GM12878 (cell line): ENCODE results near the gene ZKSCAN5. TPM values are rescaled to one million over a fixed set of nuclear protein-coding genes. Genes with fewer than 3 reads are reported as not detected.
A peak's percentile ranks its signal among the peaks of the same experiment; 100 is the strongest.

Experiments
- ATAC-seq: fragments of 200-7000 bp; cut with Tn5 transposase; 3 replicates; pipeline ENCODE4 v1.9.1; 2020; ENCODE audit warnings: mild to moderate bottlenecking, moderate library complexity
- BruUV-seq: library from RNA; stranded (reverse); fragments of 400-500 nt; replicated peaks from 2 replicates; lab custom pipeline; 2021; lab: Mats Ljungman, UMichigan
- CTCF ChIA-PET: fragments of 300-600 bp; sonication (Branson Sonifier 250); formaldehyde crosslinking; extraction: SDS; loops from one replicate; lab custom pipeline; 2021; ENCODE audit warnings: inconsistent platforms; lab: Yijun Ruan, JAX
- POLR2A ChIA-PET: fragments of 350-600 bp; formaldehyde crosslinking; extraction: SDS; loops from one replicate; lab custom pipeline; 2021; ENCODE audit warnings: inconsistent platforms; lab: Charles Lee
- RAD21 ChIA-PET: fragments of 300-600 bp; sonication (Branson Sonifier 250); formaldehyde crosslinking; loops from one replicate; lab custom pipeline; 2023; ENCODE audit warnings: antibody characterized with exemption; ENCODE audit not compliant: unreplicated experiment; lab: Charles Lee
- SMC1A ChIA-PET: fragments of 300-600 bp; sonication (Branson Sonifier 250); formaldehyde crosslinking; loops from one replicate; lab custom pipeline; 2023; ENCODE audit not compliant: unreplicated experiment, uncharacterized antibody; lab: Charles Lee
- DNase-seq: peaks from one replicate; pipeline ENCODE4 v3.0.0-alpha.2; 2011; ENCODE audit warnings: low read depth, low spot score
- FAIRE-seq: peaks from 3 replicates; lab custom pipeline; 2011; peaks lifted over from hg19 to GRCh38; lab: Jason Lieb, UNC
- H2AFZ ChIP-seq: 2 replicates; pipeline ENCODE4 v1.6.0; 2011; ENCODE audit warnings: low read depth, low read length, control low read depth; ENCODE audit not compliant: control insufficient read depth
- H3K27ac ChIP-seq: 2 replicates; pipeline ENCODE4 v1.5.1; 2011; ENCODE audit warnings: control low read depth; ENCODE audit not compliant: control insufficient read depth, insufficient read depth
- H3K27me3 ChIP-seq, 2 experiments: replicated peaks in 1 of 2; 2 replicates each; pipeline versions ENCODE4 v1.6.0 to v1.6.1; 2011; ENCODE audit warnings: low read length in 1 of 2; ENCODE audit not compliant: control insufficient read depth in 2 of 2, insufficient read depth in 2 of 2
- H3K36me3 ChIP-seq, 2 experiments: 2 replicates each; pipeline ENCODE4 v1.5.1; 2011; ENCODE audit warnings: low read length in 1 of 2; ENCODE audit not compliant: control insufficient read depth in 2 of 2, insufficient read depth in 2 of 2
- H3K4me1 ChIP-seq: 2 replicates; pipeline ENCODE4 v1.6.1; 2011; ENCODE audit warnings: mild to moderate bottlenecking, low read length, moderate library complexity, mixed read lengths; ENCODE audit not compliant: control insufficient read depth, insufficient read depth
- H3K4me2 ChIP-seq: 2 replicates; pipeline ENCODE4 v1.6.0; 2011; ENCODE audit warnings: control low read depth; ENCODE audit not compliant: control insufficient read depth, insufficient read depth
- H3K4me3 ChIP-seq: fragments of 200-600 bp; sonication (generic); 2 replicates; pipeline ENCODE4 v1.5.1; 2016
- H3K79me2 ChIP-seq: 2 replicates; pipeline ENCODE4 v1.6.0; 2011; ENCODE audit warnings: low read length; ENCODE audit not compliant: control insufficient read depth, insufficient read depth
- H3K9ac ChIP-seq: 2 replicates; pipeline ENCODE4 v1.8.0; 2011; ENCODE audit warnings: low read length, control low read depth, mixed read lengths; ENCODE audit not compliant: control insufficient read depth, insufficient read depth
- H3K9me3 ChIP-seq: replicated peaks from 3 replicates; pipeline ENCODE4 v1.5.1; 2011; ENCODE audit warnings: mild to moderate bottlenecking, low read length; ENCODE audit not compliant: control insufficient read depth, insufficient read depth
- H4K20me1 ChIP-seq: 2 replicates; pipeline ENCODE4 v1.6.0; 2011; ENCODE audit not compliant: control insufficient read depth, insufficient read depth
- BMI1 ChIP-seq: fragments of 450-650 bp; IDR thresholded peaks from 2 replicates; pipeline ENCODE4 v1.6.1; 2016; ENCODE audit warnings: mild to moderate bottlenecking, moderate library complexity, borderline replicate concordance
- POLR2A ChIP-seq: IDR thresholded peaks from 2 replicates; pipeline ENCODE4 v1.6.1; 2011; ENCODE audit warnings: low read depth, mild to moderate bottlenecking, low read length
- POLR2AphosphoS5 ChIP-seq: IDR thresholded peaks from 2 replicates; pipeline ENCODE4 v1.6.1; 2011; ENCODE audit warnings: mild to moderate bottlenecking, low read length, inconsistent platforms
- WGBS: methylation state at CpG from one replicate; pipeline ENCODE4 v1.1.6; 2016; ENCODE audit warnings: low lambda C conversion rate; ENCODE audit not compliant: insufficient replicate concordance, insufficient coverage; ENCODE audit errors: missing lambda C conversion rate; 5-methylcytosine and 5-hydroxymethylcytosine counted together
- in situ Hi-C: fragments of 300-500 bp; cut with MboI; formaldehyde crosslinking; loops from 9 replicates; pipeline ENCODE4 v1.14.3; 2018; ENCODE audit warnings: mixed read lengths
- intact Hi-C: fragments of 100-400 bp; cut with micrococcal nuclease; formaldehyde crosslinking; loops from one replicate; pipeline ENCODE4 v1.14.2; 2022; ENCODE audit not compliant: unreplicated experiment
- polyA plus RNA-seq, 11 experiments: library from polyadenylated mRNA; depleted of rRNA in 4 of 11; unstranded in 6 of 11; stranded (reverse) in 5 of 11; fragments of >200 nt; fragmentation: Nextera tagmentation in 4 of 11; fragmentation: Illumina TruSeq in 1 of 11; extraction: Ambion mirVana in 4 of 11; extraction: Trizol in 1 of 11; gene quantifications; 1 replicate in 1 of 11; 2 replicates in 10 of 11; pipeline versions ENCODE4 v1.2.1 to v1.2.3, GENCODE V29; 2011 to 2016; ENCODE audit warnings: inconsistent platforms in 2 of 11, missing spikeins in 2 of 11, low read depth in 1 of 11
- total RNA-seq, 4 experiments: library from RNA; depleted of rRNA in 3 of 4; stranded (reverse); fragments of >200 nt in 3 of 4; fragmentation: Illumina TruSeq in 1 of 4; extraction: Trizol in 1 of 4; gene quantifications; 2 replicates each; pipeline versions ENCODE4 v1.2.1 to v1.2.3, GENCODE V29; 2013 to 2021
- TF ChIP-seq, protein P1 (sequence below), 3 experiments: IDR thresholded peaks in 2 of 3; conservative IDR thresholded peaks in 1 of 3; 2 replicates each; pipeline ENCODE4 v1.5.1; 2011; ENCODE audit warnings: low read depth in 3 of 3, low read length in 3 of 3, mild to moderate bottlenecking in 3 of 3, control low read depth in 2 of 3, moderate library complexity in 2 of 3, inconsistent platforms in 1 of 3, mixed read lengths in 1 of 3; ENCODE audit not compliant: control insufficient read depth in 2 of 3, insufficient read depth in 1 of 3; ENCODE audit errors: extremely low read depth in 1 of 3

Gene ZKSCAN5
- total and polyA plus RNA-seq, 10 of the 15 experiments (the other 5 are each of a cell fraction or from before 2014, with no cell fraction given), result 2.5 to 10.1 (median 7.7) TPM

- H2AFZ ChIP-seq, result no peak overlapping the region
- no peak for FAIRE-seq
Observed at GRCh38 chr7:99460651-99461050, 43.8 kb upstream of the ZKSCAN5 start.

GRCh38 chr7:99461221-99461620 lies 43.2 kb upstream of the ZKSCAN5 start:
- no peak for TF ChIP-seq POLR2AphosphoS5
- TF ChIP-seq, protein P1, sequence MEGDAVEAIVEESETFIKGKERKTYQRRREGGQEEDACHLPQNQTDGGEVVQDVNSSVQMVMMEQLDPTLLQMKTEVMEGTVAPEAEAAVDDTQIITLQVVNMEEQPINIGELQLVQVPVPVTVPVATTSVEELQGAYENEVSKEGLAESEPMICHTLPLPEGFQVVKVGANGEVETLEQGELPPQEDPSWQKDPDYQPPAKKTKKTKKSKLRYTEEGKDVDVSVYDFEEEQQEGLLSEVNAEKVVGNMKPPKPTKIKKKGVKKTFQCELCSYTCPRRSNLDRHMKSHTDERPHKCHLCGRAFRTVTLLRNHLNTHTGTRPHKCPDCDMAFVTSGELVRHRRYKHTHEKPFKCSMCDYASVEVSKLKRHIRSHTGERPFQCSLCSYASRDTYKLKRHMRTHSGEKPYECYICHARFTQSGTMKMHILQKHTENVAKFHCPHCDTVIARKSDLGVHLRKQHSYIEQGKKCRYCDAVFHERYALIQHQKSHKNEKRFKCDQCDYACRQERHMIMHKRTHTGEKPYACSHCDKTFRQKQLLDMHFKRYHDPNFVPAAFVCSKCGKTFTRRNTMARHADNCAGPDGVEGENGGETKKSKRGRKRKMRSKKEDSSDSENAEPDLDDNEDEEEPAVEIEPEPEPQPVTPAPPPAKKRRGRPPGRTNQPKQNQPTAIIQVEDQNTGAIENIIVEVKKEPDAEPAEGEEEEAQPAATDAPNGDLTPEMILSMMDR (IDR thresholded peaks at IDR 0.05 in 2 of 3, conservative IDR thresholded peaks at IDR 0.05 in 1 of 3; ENCODE audit: control insufficient read depth in 2 of 3, extremely low read depth in 1 of 3, insufficient read depth in 1 of 3, low read depth in 3 of 3, low read length in 3 of 3), result 0 out of 6 replicates have a peak, but pooled peaks of 1 of the 3 experiments have one; percentile 0
- ChIA-PET POLR2A (no interaction called here), CTCF (no interaction called here), RAD21 (no interaction called here), SMC1A (no interaction called here)
- intact Hi-C loops, result loop anchor here (10.0 kb wide), 1 partner anchor 154 kb away; the partner anchor contains the start of gene ZSCAN25
- DNase-seq, result no peak
- Histone ChIP-seq H3K9ac (no peak overlapping the region), H4K20me1 (no peaks in the 10 kb centered on the region), H3K27ac (no peak overlapping the region), H2AFZ (no peak overlapping the region), H3K27me3 (no peaks in the 10 kb centered on the region), H3K4me3 (no peak overlapping the region), H3K79me2 (peaks cover 54% of the 10 kb centered on the region), H3K9me3 (no peaks in the 10 kb centered on the region), H3K36me3 (peaks cover 19 to 24% of the 10 kb centered on the region in 2 experiments), H3K4me1 (peaks cover 1% of the 10 kb centered on the region; the same call in 1 of the 2 replicates), H3K4me2 (no peak overlapping the region)
- no peak for ATAC-seq
- FAIRE-seq, result no peak
- BruUV-seq, result no TSS peak
- in situ Hi-C loops, result no loop called here
- WGBS, result 50% methylated on average over 2 of the region's 2 CpGs

More at GRCh38 chr7:99460651-99461050, 43.8 kb upstream of the ZKSCAN5 start:
- Histone ChIP-seq H3K9ac (no peak overlapping the region), H3K9me3 (no peaks in the 10 kb centered on the region), H4K20me1 (no peaks in the 10 kb centered on the region), H3K4me3 (no peak overlapping the region), H3K79me2 (peaks cover 49% of the 10 kb centered on the region), H3K36me3 (peaks cover 25% of the 10 kb centered on the region in 2 experiments)
- ATAC-seq (no peak), DNase-seq (no peak)
- WGBS, result 96% methylated on average over 11 of the region's 11 CpGs
- POLR2A ChIA-PET, result no interaction called here
- TF ChIP-seq POLR2A (peak; percentile 49; the same call in 1 of the 2 replicates), BMI1 (no peak)
- TF ChIP-seq, all 136 proteins: peak for 1
- CTCF ChIA-PET, result interaction anchor here (0.7 kb wide), 1 partner anchor 8 kb away, joined by 3 read pairs; no protein-coding TSS in a partner anchor
- intact Hi-C loops, result loop anchor here (10.0 kb wide), 1 partner anchor 154 kb away; the partner anchor contains the start of gene ZSCAN25
- in situ Hi-C loops, result no loop called here
- no peak overlapping the region for H3K27ac ChIP-seq
- H3K4me1 ChIP-seq, result no peaks in the 10 kb centered on the region
- RAD21 ChIA-PET, result no interaction called here
- no peaks in the 10 kb centered on the region for H3K27me3 ChIP-seq
- BruUV-seq, result no TSS peak
- no peak overlapping the region; the same call in 1 of the 2 replicates for H3K4me2 ChIP-seq
- SMC1A ChIA-PET, result no interaction called here
